ENCODE results near the gene KDM4C.

KDM4C gene

DNA sequence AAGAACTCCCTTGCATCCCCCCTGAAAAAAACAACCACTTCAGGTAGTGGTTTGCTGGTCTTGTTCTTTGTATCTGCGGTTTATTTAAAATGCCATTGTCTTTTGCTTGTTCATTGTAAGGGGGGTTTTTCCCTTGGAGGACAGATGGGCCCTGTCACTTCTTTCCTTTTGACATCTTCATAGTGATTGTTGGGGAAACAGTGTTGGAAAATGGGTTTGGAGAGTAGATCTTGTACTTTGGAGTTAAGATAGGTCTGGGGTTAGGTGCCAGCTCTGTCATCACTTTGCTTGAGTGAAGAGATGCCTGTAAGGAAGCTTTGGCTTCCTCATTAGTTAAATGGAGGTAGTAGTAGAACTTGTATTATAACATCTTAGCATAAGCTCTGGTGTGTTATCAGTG is 112.4 kb downstream of the KDM4C start:
- no peak for DNase-seq (ENCODE audit: low read depth in 2 of 2)
- H3K4me3 ChIP-seq (replicated peaks in 1 of 2; ENCODE audit: low read depth in 2 of 2, low read length in 2 of 2): no peak overlapping the region
- TF ChIP-seq, protein P1, sequence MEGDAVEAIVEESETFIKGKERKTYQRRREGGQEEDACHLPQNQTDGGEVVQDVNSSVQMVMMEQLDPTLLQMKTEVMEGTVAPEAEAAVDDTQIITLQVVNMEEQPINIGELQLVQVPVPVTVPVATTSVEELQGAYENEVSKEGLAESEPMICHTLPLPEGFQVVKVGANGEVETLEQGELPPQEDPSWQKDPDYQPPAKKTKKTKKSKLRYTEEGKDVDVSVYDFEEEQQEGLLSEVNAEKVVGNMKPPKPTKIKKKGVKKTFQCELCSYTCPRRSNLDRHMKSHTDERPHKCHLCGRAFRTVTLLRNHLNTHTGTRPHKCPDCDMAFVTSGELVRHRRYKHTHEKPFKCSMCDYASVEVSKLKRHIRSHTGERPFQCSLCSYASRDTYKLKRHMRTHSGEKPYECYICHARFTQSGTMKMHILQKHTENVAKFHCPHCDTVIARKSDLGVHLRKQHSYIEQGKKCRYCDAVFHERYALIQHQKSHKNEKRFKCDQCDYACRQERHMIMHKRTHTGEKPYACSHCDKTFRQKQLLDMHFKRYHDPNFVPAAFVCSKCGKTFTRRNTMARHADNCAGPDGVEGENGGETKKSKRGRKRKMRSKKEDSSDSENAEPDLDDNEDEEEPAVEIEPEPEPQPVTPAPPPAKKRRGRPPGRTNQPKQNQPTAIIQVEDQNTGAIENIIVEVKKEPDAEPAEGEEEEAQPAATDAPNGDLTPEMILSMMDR (IDR thresholded peaks at IDR 0.05; ENCODE audit: low read depth, low read length): no peak

DNA sequence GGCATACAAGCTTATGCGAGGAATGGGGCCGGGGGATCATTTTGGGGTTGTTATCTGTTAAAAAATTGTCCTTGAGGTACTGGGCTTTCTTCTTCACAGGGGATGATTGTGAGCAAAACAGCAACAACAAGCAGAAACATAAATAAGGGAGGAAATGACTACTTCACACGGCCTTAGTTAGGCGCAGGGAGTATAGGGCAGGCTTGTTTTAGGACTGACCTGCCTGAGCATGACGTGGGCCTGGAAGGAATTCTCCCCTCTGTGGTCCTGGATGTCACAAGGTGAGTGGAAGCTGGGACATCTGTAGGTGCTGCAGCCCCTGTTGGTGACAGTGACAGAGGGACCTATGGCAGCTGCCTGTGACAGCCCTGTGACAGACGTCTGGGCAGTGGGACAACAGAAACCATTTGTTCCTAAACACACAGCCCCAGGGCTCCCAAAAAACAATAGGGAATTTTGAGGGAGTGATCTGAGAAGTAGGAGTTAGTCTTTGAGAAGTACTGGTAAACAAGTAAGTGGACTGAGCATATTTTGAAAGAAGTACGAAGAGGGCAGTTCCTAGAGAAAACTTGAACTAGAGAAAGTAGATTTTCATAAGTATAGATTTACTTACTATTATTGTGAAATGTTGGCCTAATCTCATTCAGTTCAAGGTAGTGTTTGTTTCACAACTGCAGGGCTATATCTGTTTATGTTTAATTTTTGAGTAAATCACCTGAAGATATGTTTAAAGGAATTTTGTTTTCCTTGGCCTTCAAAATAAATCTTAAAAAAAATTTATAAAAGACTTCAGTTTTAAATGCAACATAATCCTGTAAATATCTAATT is 113.1 kb downstream of the KDM4C start:
- no peak overlapping the region for H3K4me3 ChIP-seq (replicated peaks in 1 of 2; ENCODE audit: low read depth in 2 of 2, low read length in 2 of 2)
- no peak for DNase-seq (ENCODE audit: low read depth in 2 of 2)
- TF ChIP-seq, protein P1 (IDR thresholded peaks at IDR 0.05; ENCODE audit: low read depth, low read length): no peak

DNA sequence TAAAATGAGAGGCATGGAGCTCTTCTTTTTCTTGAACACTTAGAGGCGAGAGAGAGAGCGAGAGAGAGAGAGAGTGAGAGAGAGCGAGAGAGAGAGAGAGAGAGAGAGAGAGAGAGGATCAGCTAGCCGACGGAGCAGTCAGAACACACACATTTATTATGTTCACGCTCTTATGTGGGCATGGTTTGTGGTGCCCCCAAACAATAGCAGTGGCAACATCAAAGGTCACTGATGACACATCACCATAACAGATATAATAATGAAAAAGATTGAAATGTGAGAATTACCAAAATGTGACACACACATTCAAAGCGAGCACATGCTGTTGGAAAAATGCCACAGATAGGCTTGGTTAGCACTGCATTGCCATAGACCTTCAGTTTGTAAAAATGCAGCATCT is 116.1 kb downstream of the KDM4C start:
- DNase-seq (ENCODE audit: low read depth in 2 of 2): peak; percentile 58 to 69
- no peak overlapping the region for H3K4me3 ChIP-seq (replicated peaks in 1 of 2; ENCODE audit: low read depth in 2 of 2, low read length in 2 of 2)
- TF ChIP-seq, protein P1 (IDR thresholded peaks at IDR 0.05; ENCODE audit: low read depth, low read length): no peak

DNA sequence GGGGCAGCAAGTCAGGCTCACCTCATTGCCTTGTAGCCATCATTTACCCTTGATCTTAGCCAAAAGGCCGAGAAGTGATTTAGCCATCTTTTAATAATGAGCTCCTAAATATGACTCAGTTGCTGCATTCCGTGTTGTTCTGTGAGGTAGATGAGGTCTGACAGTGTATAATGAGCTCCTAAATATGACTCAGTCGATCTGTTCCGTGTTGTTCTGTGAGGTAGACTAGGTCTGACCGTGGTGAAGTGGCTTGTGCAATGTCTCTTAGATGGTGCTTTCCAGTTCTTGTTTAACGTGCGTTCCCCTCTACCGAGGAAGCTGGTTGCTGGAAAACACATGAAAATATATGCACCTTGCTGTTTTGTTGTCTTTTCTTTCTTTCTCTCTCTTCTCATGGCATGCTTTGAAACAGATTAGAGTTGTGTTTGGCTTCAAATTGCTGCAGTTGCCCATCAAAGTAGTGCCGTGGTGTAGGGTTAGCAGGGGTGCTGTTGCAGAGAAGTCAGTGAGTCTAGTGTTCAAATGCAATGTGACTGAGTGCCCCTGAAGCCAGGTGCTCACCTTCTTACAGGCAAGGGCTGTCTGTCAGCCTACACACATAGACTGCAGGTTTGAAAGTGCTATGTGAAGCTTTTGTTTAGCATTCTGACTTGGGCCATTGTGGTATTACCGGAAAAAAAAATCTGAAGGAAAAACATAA is 118.6 kb downstream of the KDM4C start:
- TF ChIP-seq, protein P1 (IDR thresholded peaks at IDR 0.05; ENCODE audit: low read depth, low read length): no peak
- peak in 1 of 2 donors; percentile 46 for DNase-seq (ENCODE audit: low read depth in 2 of 2)
- no peak overlapping the region for H3K4me3 ChIP-seq (replicated peaks in 1 of 2; ENCODE audit: low read depth in 2 of 2, low read length in 2 of 2)

DNA sequence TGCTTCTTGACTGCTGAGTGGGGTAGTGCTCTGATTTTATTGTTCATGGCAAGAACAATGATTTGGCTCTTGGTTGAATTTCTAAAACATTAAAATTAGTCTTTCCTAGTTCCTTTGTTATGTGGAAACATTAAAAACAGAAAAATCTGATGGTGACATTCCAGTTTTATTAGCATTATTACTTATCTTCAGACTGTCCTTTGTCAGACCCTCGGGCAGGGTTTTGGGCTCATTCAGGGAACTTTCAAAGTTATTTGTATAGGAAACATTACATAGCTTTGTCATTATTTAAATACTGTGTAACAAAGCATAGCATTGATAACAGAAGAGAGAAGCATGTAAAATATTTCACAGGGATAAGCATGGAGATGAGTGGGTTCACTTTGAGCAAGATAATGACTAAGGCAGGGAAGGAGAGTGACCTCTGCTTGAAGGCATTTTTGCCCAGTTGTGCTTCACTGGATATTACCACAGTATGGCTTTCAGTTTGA is 119.9 kb downstream of the KDM4C start:
- TF ChIP-seq, protein P1 (IDR thresholded peaks at IDR 0.05; ENCODE audit: low read depth, low read length): no peak
- H3K4me3 ChIP-seq (replicated peaks in 1 of 2; ENCODE audit: low read depth in 2 of 2, low read length in 2 of 2): no peak overlapping the region
- DNase-seq (ENCODE audit: low read depth in 2 of 2): peak; percentile 62 to 77

DNA sequence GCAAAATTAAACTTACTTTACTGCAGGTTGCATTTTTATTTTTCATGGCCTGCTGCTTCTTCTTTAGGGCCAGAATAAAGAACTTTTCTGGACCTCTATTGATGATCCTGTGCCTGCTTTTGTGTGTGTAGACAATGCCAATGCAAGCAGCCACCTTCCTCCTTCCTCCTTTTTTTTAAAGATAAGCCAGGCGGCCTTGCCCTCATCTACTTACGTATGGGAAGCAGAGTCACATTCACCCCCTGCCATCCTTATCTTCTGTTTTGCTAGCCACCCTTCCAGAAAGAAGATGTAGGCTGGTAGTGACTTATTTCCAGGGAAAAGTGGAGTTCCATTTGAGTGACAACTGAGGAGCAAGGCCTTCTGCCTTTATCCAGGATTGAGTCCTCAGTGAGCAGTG is 122.9 kb downstream of the KDM4C start:
- no peak for DNase-seq (ENCODE audit: low read depth in 2 of 2)
- no peak overlapping the region for H3K4me3 ChIP-seq (replicated peaks in 1 of 2; ENCODE audit: low read depth in 2 of 2, low read length in 2 of 2)
- TF ChIP-seq, protein P1 (IDR thresholded peaks at IDR 0.05; ENCODE audit: low read depth, low read length): no peak
